PC-3 (cell line): ENCODE measurements around the gene ADGRV1. TPM values are rescaled to one million over a fixed set of nuclear protein-coding genes. Genes with fewer than 3 reads are reported as not detected.

Experiments
- ATAC-seq: fragments of 200-7000 bp; cut with Tn5 transposase; 2 replicates; pipeline ENCODE4 v1.9.1; 2020; ENCODE audit warnings: mild to moderate bottlenecking, moderate library complexity
- BruUV-seq: library from RNA; stranded (reverse); fragments of 400-500 nt; replicated peaks from 2 replicates; lab custom pipeline; 2021; lab: Mats Ljungman, UMichigan
- CTCF ChIA-PET: fragments of 300-600 bp; sonication (Branson Sonifier 250); formaldehyde crosslinking; loops from one replicate; lab custom pipeline; 2022; ENCODE audit warnings: antibody characterized with exemption; lab: Charles Lee
- POLR2A ChIA-PET: fragments of 300-600 bp; sonication (Branson Sonifier 250); formaldehyde crosslinking; loops from one replicate; lab custom pipeline; 2022; ENCODE audit warnings: antibody characterized with exemption; ENCODE audit not compliant: unreplicated experiment; lab: Charles Lee
- DNase-seq: peaks from one replicate; pipeline ENCODE4 v3.0.0-alpha.2; 2015
- H2AFZ ChIP-seq: fragments of 300-600 bp; sonication (generic); 2 replicates; pipeline ENCODE4 v1.6.0; 2016; ENCODE audit warnings: antibody characterized with exemption, low read length
- H3F3A ChIP-seq: fragments of 300-600 bp; sonication (generic); one replicate; pipeline ENCODE4 v1.6.0; 2017; ENCODE audit warnings: antibody characterized with exemption, low read length, control low read depth, mild to moderate bottlenecking; ENCODE audit not compliant: unreplicated experiment
- H3K27ac ChIP-seq: fragments of 300-600 bp; sonication (generic); 2 replicates; pipeline ENCODE4 v1.5.1; 2016; ENCODE audit warnings: mild to moderate bottlenecking, low read length
- H3K27me3 ChIP-seq: fragments of 300-600 bp; sonication (generic); 2 replicates; pipeline ENCODE4 v1.6.1; 2016; ENCODE audit warnings: low read length, mixed read lengths
- H3K36me3 ChIP-seq: fragments of 300-600 bp; sonication (generic); 2 replicates; pipeline ENCODE4 v1.6.1; 2016; ENCODE audit warnings: low read depth, mixed run types, low read length, mixed read lengths
- H3K4me1 ChIP-seq: fragments of 300-600 bp; sonication (generic); 2 replicates; pipeline ENCODE4 v1.5.1; 2016; ENCODE audit warnings: low read length; ENCODE audit not compliant: insufficient read depth
- H3K4me2 ChIP-seq: fragments of 300-600 bp; sonication (generic); 2 replicates; pipeline ENCODE4 v1.6.0; 2016; ENCODE audit warnings: low read length
- H3K4me3 ChIP-seq: fragments of 300-600 bp; sonication (generic); 2 replicates; pipeline ENCODE4 v1.5.1; 2016; ENCODE audit warnings: mild to moderate bottlenecking, low read length, mixed read lengths
- H3K79me2 ChIP-seq: fragments of 300-600 bp; sonication (generic); 2 replicates; pipeline ENCODE4 v1.6.1; 2017; ENCODE audit warnings: low read length, mixed read lengths
- H3K9ac ChIP-seq: fragments of 300-600 bp; sonication (generic); 2 replicates; pipeline ENCODE4 v1.6.0; 2016; ENCODE audit warnings: mild to moderate bottlenecking, low read length
- H3K9me2 ChIP-seq: fragments of 300-600 bp; sonication (generic); replicated peaks from 2 replicates; pipeline ENCODE4 v1.6.1; 2016; ENCODE audit warnings: mixed run types, low read length, mixed read lengths
- H3K9me3 ChIP-seq: fragments of 300-600 bp; sonication (generic); 2 replicates; pipeline ENCODE4 v1.6.1; 2016; ENCODE audit warnings: low read length, mixed read lengths
- H4K20me1 ChIP-seq: fragments of 300-600 bp; sonication (generic); 2 replicates; pipeline ENCODE4 v1.6.1; 2016; ENCODE audit warnings: low read length, mixed read lengths
- CTCF ChIP-seq: fragments of 300-600 bp; sonication (generic); conservative IDR thresholded peaks from 2 replicates; pipeline ENCODE4 v1.5.1; 2017; ENCODE audit warnings: antibody characterized with exemption, low read depth, mild to moderate bottlenecking, low read length
- EZH2 ChIP-seq: fragments of 300-600 bp; sonication (generic); IDR thresholded peaks from one replicate; pipeline ENCODE4 v1.6.1; 2017; ENCODE audit warnings: antibody characterized with exemption, mild to moderate bottlenecking, low read length; ENCODE audit not compliant: unreplicated experiment
- EZH2phosphoT487 ChIP-seq: fragments of 300-600 bp; sonication (generic); IDR thresholded peaks from 2 replicates; pipeline ENCODE4 v1.6.1; 2018; ENCODE audit warnings: mild to moderate bottlenecking, antibody characterized with exemption, low read length, borderline replicate concordance
- intact Hi-C: fragments of 100-400 bp; cut with micrococcal nuclease; formaldehyde crosslinking; loops from 2 replicates; pipeline ENCODE4 v1.9.0; 2023
- total RNA-seq: library from RNA; depleted of rRNA; stranded (reverse); fragments of >200 nt; gene quantifications from 2 replicates; pipeline ENCODE4 v1.2.3, GENCODE V29; 2014

Gene ADGRV1
- total RNA-seq, 1 experiment from 2014 or later: 22.7 TPM

- H4K20me1 ChIP-seq: no peaks in the 10 kb centered on the region
- H3K36me3 ChIP-seq: no peaks in the 10 kb centered on the region
- TF ChIP-seq CTCF (no peak), EZH2 (no peak), EZH2phosphoT487 (no peak)
- ATAC-seq: no peak
- no peaks in the 10 kb centered on the region for H3K9me3 ChIP-seq
- no peaks in the 10 kb centered on the region for H3K79me2 ChIP-seq
- no peak overlapping the region for H3K4me2 ChIP-seq
- POLR2A ChIA-PET: no interaction called here
- no TSS peak for BruUV-seq
- H3K27me3 ChIP-seq: no peaks in the 10 kb centered on the region
- no peak for DNase-seq
- H2AFZ ChIP-seq: no peak overlapping the region
- CTCF ChIA-PET: no interaction called here
- no peaks in the 10 kb centered on the region for H3K9me2 ChIP-seq
- no peak overlapping the region for H3K4me3 ChIP-seq
- H3K9ac ChIP-seq: no peak overlapping the region
- intact Hi-C loops: loop anchor here (10.0 kb wide), 1 partner anchor 211 kb away; no protein-coding TSS in a partner anchor
- H3F3A ChIP-seq: no peaks in the 10 kb centered on the region
- 0 out of 2 replicates have a peak, but pooled peaks cover 5% of the 10 kb centered on the region for H3K4me1 ChIP-seq
- H3K27ac ChIP-seq: no peak overlapping the region
These were observed 545.5 kb downstream of the ADGRV1 start for GRCh38 chr5:91104062-91104448.

GRCh38 chr5:91106842-91107511 is 548.4 kb downstream of the ADGRV1 start:
- DNase-seq (no peak), ATAC-seq (no peak)
- CTCF ChIA-PET: no interaction called here
- Histone ChIP-seq H3K4me2 (no peak overlapping the region), H3K4me1 (no peaks in the 10 kb centered on the region), H2AFZ (no peak overlapping the region), H3K9me3 (no peaks in the 10 kb centered on the region), H3K27me3 (no peaks in the 10 kb centered on the region), H3K9ac (no peak overlapping the region), H3K79me2 (no peaks in the 10 kb centered on the region), H3K9me2 (no peaks in the 10 kb centered on the region), H3K27ac (no peak overlapping the region), H3K36me3 (no peaks in the 10 kb centered on the region), H3F3A (no peaks in the 10 kb centered on the region), H4K20me1 (no peaks in the 10 kb centered on the region), H3K4me3 (no peak overlapping the region)
- POLR2A ChIA-PET: no interaction called here
- no TSS peak for BruUV-seq
- TF ChIP-seq EZH2: no peak
- TF ChIP-seq EZH2phosphoT487: no peak
- no peak for TF ChIP-seq CTCF
- intact Hi-C loops: loop anchor here (10.0 kb wide), 1 partner anchor 208 kb away; no protein-coding TSS in a partner anchor

GRCh38 chr5:91109634-91110033 is 551.0 kb downstream of the ADGRV1 start:
- BruUV-seq: no TSS peak
- no peak overlapping the region for H3K4me2 ChIP-seq
- TF ChIP-seq EZH2phosphoT487 (no peak), CTCF (0 out of 2 replicates have a peak, but pooled peaks have one; percentile 33)
- no peaks in the 10 kb centered on the region for H3K79me2 ChIP-seq
- no peak overlapping the region for H3K9ac ChIP-seq
- H3K9me2 ChIP-seq: no peaks in the 10 kb centered on the region
- H3K9me3 ChIP-seq: no peaks in the 10 kb centered on the region
- no peaks in the 10 kb centered on the region for H4K20me1 ChIP-seq
- H3K4me3 ChIP-seq: no peak overlapping the region
- POLR2A ChIA-PET: no interaction called here
- intact Hi-C loops: loop anchor here (10.0 kb wide), 1 partner anchor 205 kb away; no protein-coding TSS in a partner anchor
- no peak for DNase-seq
- CTCF ChIA-PET: no interaction called here
- no peak overlapping the region for H2AFZ ChIP-seq
- H3K36me3 ChIP-seq: no peaks in the 10 kb centered on the region
- H3F3A ChIP-seq: no peaks in the 10 kb centered on the region
- H3K27me3 ChIP-seq: no peaks in the 10 kb centered on the region
- no peaks in the 10 kb centered on the region for H3K4me1 ChIP-seq
- no peak for ATAC-seq
- no peak overlapping the region for H3K27ac ChIP-seq
